GM23338 (cell line): ENCODE data around the gene SMOC2. TPM values are rescaled to one million over a fixed set of nuclear protein-coding genes. Genes with fewer than 3 reads are reported as not detected.

Experiments used
- ATAC-seq: fragments of 200-7000 bp; cut with Tn5 transposase; 3 replicates; pipeline ENCODE4 v1.9.1; 2020
- DNase-seq: peaks from one replicate; pipeline ENCODE4 v3.0.0-alpha.2; 2015; ENCODE audit warnings: low spot score
- H2AFZ ChIP-seq: fragments of 200-600 bp; sonication (generic); 2 replicates; pipeline ENCODE4 v1.8.0; 2016; ENCODE audit warnings: antibody characterized with exemption, mild to moderate bottlenecking, moderate library complexity
- H3F3A ChIP-seq: fragments of 200-600 bp; sonication (generic); replicated peaks from 2 replicates; pipeline ENCODE4 v1.8.0; 2017; ENCODE audit warnings: antibody characterized with exemption, mixed run types, low read depth
- H3K27ac ChIP-seq: fragments of 200-600 bp; sonication (generic); 2 replicates; pipeline ENCODE4 v1.6.1; 2016; ENCODE audit warnings: low read depth
- H3K27me3 ChIP-seq: fragments of 200-600 bp; sonication (generic); 2 replicates; pipeline ENCODE4 v1.8.0; 2016; ENCODE audit warnings: mild to moderate bottlenecking, mixed run types, moderate library complexity; ENCODE audit not compliant: insufficient read depth
- H3K36me3 ChIP-seq: fragments of 200-600 bp; sonication (generic); 2 replicates; pipeline ENCODE4 v1.8.0; 2016; ENCODE audit warnings: mild to moderate bottlenecking; ENCODE audit not compliant: insufficient read depth
- H3K4me1 ChIP-seq: fragments of 200-600 bp; sonication (generic); 2 replicates; pipeline ENCODE4 v1.8.0; 2016; ENCODE audit warnings: mild to moderate bottlenecking, moderate library complexity; ENCODE audit not compliant: insufficient read depth
- H3K4me2 ChIP-seq: fragments of 200-600 bp; sonication (generic); 2 replicates; pipeline ENCODE4 v1.7.1; 2017; ENCODE audit warnings: mixed run types
- H3K4me3 ChIP-seq: fragments of 200-600 bp; sonication (generic); 2 replicates; pipeline ENCODE4 v1.6.1; 2016; ENCODE audit warnings: mixed run types
- H3K79me2 ChIP-seq: fragments of 200-600 bp; sonication (generic); replicated peaks from 2 replicates; pipeline ENCODE4 v1.8.0; 2017; ENCODE audit warnings: mild to moderate bottlenecking; ENCODE audit not compliant: insufficient read depth
- H3K9me2 ChIP-seq: fragments of 200-600 bp; sonication (generic); 2 replicates; pipeline ENCODE4 v1.8.0; 2017; ENCODE audit not compliant: insufficient read depth
- H4K20me1 ChIP-seq: fragments of 200-600 bp; sonication (generic); replicated peaks from 2 replicates; pipeline ENCODE4 v1.8.0; 2017; ENCODE audit warnings: mild to moderate bottlenecking; ENCODE audit not compliant: insufficient read depth
- H3K27ac Mint-ChIP-seq: 2 replicates; pipeline ENCODE4 v1.8.0; 2020; ENCODE audit warnings: inconsistent platforms, mild to moderate bottlenecking, moderate library complexity, mixed read lengths
- H3K27me3 Mint-ChIP-seq: 3 replicates; pipeline ENCODE4 v1.8.0; 2022; ENCODE audit warnings: low read depth, mild to moderate bottlenecking, moderate library complexity, mixed read lengths, inconsistent platforms; ENCODE audit not compliant: insufficient read depth, poor library complexity
- H3K36me3 Mint-ChIP-seq: 3 replicates; pipeline ENCODE4 v1.8.0; 2021; ENCODE audit warnings: low read depth, mild to moderate bottlenecking, inconsistent platforms, moderate library complexity, mixed read lengths
- H3K4me1 Mint-ChIP-seq: 3 replicates; pipeline ENCODE4 v1.8.0; 2020; ENCODE audit warnings: mild to moderate bottlenecking, inconsistent platforms, mixed read lengths
- H3K4me3 Mint-ChIP-seq: 3 replicates; pipeline ENCODE4 v1.8.0; 2021; ENCODE audit warnings: moderate library complexity, mild to moderate bottlenecking, inconsistent platforms, mixed read lengths
- H3K9me3 Mint-ChIP-seq: 3 replicates; pipeline ENCODE4 v1.8.0; 2020; ENCODE audit warnings: moderate library complexity, mild to moderate bottlenecking, inconsistent platforms, mixed read lengths
- EZH2 ChIP-seq: fragments of 200-600 bp; sonication (generic); IDR thresholded peaks from one replicate; pipeline ENCODE4 v1.8.0; 2017; ENCODE audit warnings: antibody characterized with exemption, mild to moderate bottlenecking, low read depth; ENCODE audit not compliant: unreplicated experiment
- EZH2phosphoT487 ChIP-seq: fragments of 200-600 bp; sonication (generic); IDR thresholded peaks from one replicate; pipeline ENCODE4 v1.8.1; 2018; ENCODE audit warnings: antibody characterized with exemption; ENCODE audit not compliant: unreplicated experiment
- NANOG ChIP-seq: IDR thresholded peaks from 2 replicates; pipeline ENCODE4 v1.6.1; 2016; ENCODE audit warnings: antibody characterized with exemption, borderline replicate concordance
- STAT1 ChIP-seq: IDR thresholded peaks from one replicate; pipeline ENCODE4 v1.6.1; 2016; ENCODE audit warnings: antibody characterized with exemption; ENCODE audit not compliant: unreplicated experiment
- ZNF114 ChIP-seq: fragments of 250-450 bp; sonication (Bioruptor Pico); IDR thresholded peaks from 2 replicates; pipeline ENCODE4 v1.5.0; 2020; ENCODE audit warnings: mild to moderate bottlenecking, moderate library complexity
- ZNF331 ChIP-seq: fragments of 250-450 bp; sonication (Bioruptor Pico); IDR thresholded peaks from 2 replicates; pipeline ENCODE4 v1.5.0; 2020; ENCODE audit warnings: low read depth, mild to moderate bottlenecking, moderate library complexity
- polyA plus RNA-seq: library from polyadenylated mRNA; unstranded; fragments of >200 nt; fragmentation: Nextera tagmentation; extraction: Ambion mirVana; gene quantifications from 2 replicates; pipeline ENCODE4 v1.2.1, GENCODE V29; 2016
- total RNA-seq: library from RNA; depleted of rRNA; stranded (reverse); fragments of >200 nt; shearing (Covaris generic); gene quantifications from 2 replicates; pipeline ENCODE4 v1.2.3, GENCODE V29; 2014
- TF ChIP-seq, protein P1 (sequence below), 2 experiments: fragments of 200-600 bp in 1 of 2; sonication (generic) in 1 of 2; conservative IDR thresholded peaks; 2 replicates each; pipeline versions ENCODE4 v1.5.1 to v1.6.1; 2016 to 2017; ENCODE audit warnings: antibody characterized with exemption in 2 of 2, low read depth in 2 of 2, mild to moderate bottlenecking in 2 of 2, moderate library complexity in 1 of 2
- TF ChIP-seq, protein P2 (sequence below): IDR thresholded peaks from 2 replicates; pipeline ENCODE4 v1.6.1; 2016; ENCODE audit warnings: antibody characterized with exemption
- TF ChIP-seq, protein P3 (sequence below): IDR thresholded peaks from one replicate; pipeline ENCODE4 v1.6.1; 2018; ENCODE audit warnings: antibody characterized with exemption; ENCODE audit not compliant: unreplicated experiment

SMOC2 gene
- total and polyA plus RNA-seq, 2 experiments from 2014 or later: 4.3 to 6.5 TPM

DNA sequence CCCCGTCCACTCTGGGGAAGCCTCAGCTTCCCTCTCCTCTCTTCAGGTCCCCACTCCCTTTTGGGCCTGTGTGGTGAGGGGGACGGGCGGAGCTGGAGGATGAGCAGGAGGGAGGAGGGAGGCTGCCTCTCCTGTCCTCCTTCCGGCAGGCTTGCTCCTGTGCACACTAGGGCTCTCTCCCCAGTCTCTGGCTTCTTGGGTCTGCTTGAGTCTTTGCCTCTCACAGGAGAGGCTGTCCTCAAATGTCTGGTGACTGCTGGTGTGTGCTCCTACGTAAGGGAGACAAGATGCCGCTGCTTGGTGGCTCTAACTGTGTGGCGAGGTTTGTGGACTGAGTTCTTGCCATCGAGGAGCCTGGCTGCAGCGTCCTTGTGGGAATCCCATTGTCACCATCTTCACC lies 8.8 kb upstream of the SMOC2 start:
- Histone ChIP-seq H3K4me2 (no peak overlapping the region), H3K79me2 (no peaks in the 10 kb centered on the region), H3K36me3 (no peaks in the 10 kb centered on the region), H3K4me1 (no peaks in the 10 kb centered on the region), H3K27me3 (no peaks in the 10 kb centered on the region), H3K4me3 (no peak overlapping the region), H2AFZ (no peak overlapping the region), H3K27ac (no peak overlapping the region), H3F3A (no peaks in the 10 kb centered on the region), H3K9me2 (0 out of 2 replicates have a peak, but pooled peaks cover 5% of the 10 kb centered on the region), H4K20me1 (no peaks in the 10 kb centered on the region)
- peaks cover 11% of the 10 kb centered on the region for H3K27me3 Mint-ChIP-seq
- peaks cover 9% of the 10 kb centered on the region for H3K4me1 Mint-ChIP-seq
- H3K36me3 Mint-ChIP-seq: no peaks in the 10 kb centered on the region; the same call in 2 of the 3 replicates
- no peaks in the 10 kb centered on the region; the same call in 1 of the 3 replicates for H3K9me3 Mint-ChIP-seq
- no peak overlapping the region for H3K4me3 Mint-ChIP-seq
- TF ChIP-seq, protein P1, sequence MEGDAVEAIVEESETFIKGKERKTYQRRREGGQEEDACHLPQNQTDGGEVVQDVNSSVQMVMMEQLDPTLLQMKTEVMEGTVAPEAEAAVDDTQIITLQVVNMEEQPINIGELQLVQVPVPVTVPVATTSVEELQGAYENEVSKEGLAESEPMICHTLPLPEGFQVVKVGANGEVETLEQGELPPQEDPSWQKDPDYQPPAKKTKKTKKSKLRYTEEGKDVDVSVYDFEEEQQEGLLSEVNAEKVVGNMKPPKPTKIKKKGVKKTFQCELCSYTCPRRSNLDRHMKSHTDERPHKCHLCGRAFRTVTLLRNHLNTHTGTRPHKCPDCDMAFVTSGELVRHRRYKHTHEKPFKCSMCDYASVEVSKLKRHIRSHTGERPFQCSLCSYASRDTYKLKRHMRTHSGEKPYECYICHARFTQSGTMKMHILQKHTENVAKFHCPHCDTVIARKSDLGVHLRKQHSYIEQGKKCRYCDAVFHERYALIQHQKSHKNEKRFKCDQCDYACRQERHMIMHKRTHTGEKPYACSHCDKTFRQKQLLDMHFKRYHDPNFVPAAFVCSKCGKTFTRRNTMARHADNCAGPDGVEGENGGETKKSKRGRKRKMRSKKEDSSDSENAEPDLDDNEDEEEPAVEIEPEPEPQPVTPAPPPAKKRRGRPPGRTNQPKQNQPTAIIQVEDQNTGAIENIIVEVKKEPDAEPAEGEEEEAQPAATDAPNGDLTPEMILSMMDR (conservative IDR thresholded peaks at IDR 0.05; ENCODE audit: low read depth in 2 of 2): no peak
- TF ChIP-seq EZH2phosphoT487 (no peak), NANOG (no peak), ZNF114 (no peak), ZNF331 (CRISPR knock-in tag) (no peak), EZH2 (no peak)
- TF ChIP-seq, protein P2, sequence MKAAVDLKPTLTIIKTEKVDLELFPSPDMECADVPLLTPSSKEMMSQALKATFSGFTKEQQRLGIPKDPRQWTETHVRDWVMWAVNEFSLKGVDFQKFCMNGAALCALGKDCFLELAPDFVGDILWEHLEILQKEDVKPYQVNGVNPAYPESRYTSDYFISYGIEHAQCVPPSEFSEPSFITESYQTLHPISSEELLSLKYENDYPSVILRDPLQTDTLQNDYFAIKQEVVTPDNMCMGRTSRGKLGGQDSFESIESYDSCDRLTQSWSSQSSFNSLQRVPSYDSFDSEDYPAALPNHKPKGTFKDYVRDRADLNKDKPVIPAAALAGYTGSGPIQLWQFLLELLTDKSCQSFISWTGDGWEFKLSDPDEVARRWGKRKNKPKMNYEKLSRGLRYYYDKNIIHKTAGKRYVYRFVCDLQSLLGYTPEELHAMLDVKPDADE: no peak
- TF ChIP-seq, protein P3, sequence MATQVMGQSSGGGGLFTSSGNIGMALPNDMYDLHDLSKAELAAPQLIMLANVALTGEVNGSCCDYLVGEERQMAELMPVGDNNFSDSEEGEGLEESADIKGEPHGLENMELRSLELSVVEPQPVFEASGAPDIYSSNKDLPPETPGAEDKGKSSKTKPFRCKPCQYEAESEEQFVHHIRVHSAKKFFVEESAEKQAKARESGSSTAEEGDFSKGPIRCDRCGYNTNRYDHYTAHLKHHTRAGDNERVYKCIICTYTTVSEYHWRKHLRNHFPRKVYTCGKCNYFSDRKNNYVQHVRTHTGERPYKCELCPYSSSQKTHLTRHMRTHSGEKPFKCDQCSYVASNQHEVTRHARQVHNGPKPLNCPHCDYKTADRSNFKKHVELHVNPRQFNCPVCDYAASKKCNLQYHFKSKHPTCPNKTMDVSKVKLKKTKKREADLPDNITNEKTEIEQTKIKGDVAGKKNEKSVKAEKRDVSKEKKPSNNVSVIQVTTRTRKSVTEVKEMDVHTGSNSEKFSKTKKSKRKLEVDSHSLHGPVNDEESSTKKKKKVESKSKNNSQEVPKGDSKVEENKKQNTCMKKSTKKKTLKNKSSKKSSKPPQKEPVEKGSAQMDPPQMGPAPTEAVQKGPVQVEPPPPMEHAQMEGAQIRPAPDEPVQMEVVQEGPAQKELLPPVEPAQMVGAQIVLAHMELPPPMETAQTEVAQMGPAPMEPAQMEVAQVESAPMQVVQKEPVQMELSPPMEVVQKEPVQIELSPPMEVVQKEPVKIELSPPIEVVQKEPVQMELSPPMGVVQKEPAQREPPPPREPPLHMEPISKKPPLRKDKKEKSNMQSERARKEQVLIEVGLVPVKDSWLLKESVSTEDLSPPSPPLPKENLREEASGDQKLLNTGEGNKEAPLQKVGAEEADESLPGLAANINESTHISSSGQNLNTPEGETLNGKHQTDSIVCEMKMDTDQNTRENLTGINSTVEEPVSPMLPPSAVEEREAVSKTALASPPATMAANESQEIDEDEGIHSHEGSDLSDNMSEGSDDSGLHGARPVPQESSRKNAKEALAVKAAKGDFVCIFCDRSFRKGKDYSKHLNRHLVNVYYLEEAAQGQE: no peak
- no peak for DNase-seq
- no peak for ATAC-seq
- no peak overlapping the region for H3K27ac Mint-ChIP-seq

DNA sequence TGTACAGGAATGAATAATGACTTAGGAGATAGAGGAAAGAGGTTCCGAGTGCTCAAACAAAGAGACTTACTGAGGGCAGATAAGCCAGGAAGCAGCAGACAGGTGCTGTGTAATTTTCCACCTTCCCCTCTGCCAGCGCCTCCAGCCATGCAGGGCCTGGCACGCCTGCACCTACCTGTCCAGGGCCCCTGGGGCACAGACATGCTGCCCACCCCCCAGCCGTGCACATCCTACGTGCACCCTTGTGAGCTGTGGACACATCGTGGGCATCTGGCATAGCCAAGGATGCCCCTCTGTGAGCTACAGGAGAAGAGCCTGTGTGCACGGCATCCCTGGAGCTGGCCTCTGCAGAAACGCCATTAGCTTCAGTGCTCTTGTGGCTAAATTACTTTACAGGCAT lies 7.1 kb upstream of the SMOC2 start:
- no peak overlapping the region for H3K27ac ChIP-seq
- Mint-ChIP-seq H3K27ac (no peak overlapping the region), H3K4me1 (peaks cover 17% of the 10 kb centered on the region), H3K27me3 (peaks cover 12% of the 10 kb centered on the region), H3K4me3 (no peak overlapping the region), H3K36me3 (no peaks in the 10 kb centered on the region; the same call in 2 of the 3 replicates), H3K9me3 (no peaks in the 10 kb centered on the region; the same call in 1 of the 3 replicates)
- no peak overlapping the region for H3K4me2 ChIP-seq
- ATAC-seq (no peak), DNase-seq (no peak)
- peaks cover 12% of the 10 kb centered on the region for H3K4me1 ChIP-seq
- no peaks in the 10 kb centered on the region for H4K20me1 ChIP-seq
- no peak overlapping the region for H3K4me3 ChIP-seq
- H2AFZ ChIP-seq: no peak overlapping the region
- H3K79me2 ChIP-seq: no peaks in the 10 kb centered on the region
- 0 out of 2 replicates have a peak, but pooled peaks cover 5% of the 10 kb centered on the region for H3K9me2 ChIP-seq
- H3K27me3 ChIP-seq: no peaks in the 10 kb centered on the region
- no peaks in the 10 kb centered on the region for H3F3A ChIP-seq
- no peaks in the 10 kb centered on the region for H3K36me3 ChIP-seq
- TF ChIP-seq NANOG (no peak), ZNF331 (CRISPR knock-in tag) (no peak), EZH2phosphoT487 (no peak), ZNF114 (no peak), STAT1 (no peak)
- TF ChIP-seq, protein P2: no peak
- TF ChIP-seq, protein P3: no peak
- TF ChIP-seq, protein P1 (conservative IDR thresholded peaks at IDR 0.05; ENCODE audit: low read depth in 2 of 2): no peak
